GM23338 (cell line): Measurements from ENCODE around the gene ARHGEF19. TPM values are rescaled to one million over a fixed set of nuclear protein-coding genes. Genes with fewer than 3 reads are reported as not detected.

ENCODE experiments used
- ATAC-seq: fragments of 200-7000 bp; cut with Tn5 transposase; 3 replicates; pipeline ENCODE4 v1.9.1; 2020
- DNase-seq: peaks from one replicate; pipeline ENCODE4 v3.0.0-alpha.2; 2015; ENCODE audit warnings: low spot score
- H2AFZ ChIP-seq: fragments of 200-600 bp; sonication (generic); 2 replicates; pipeline ENCODE4 v1.8.0; 2016; ENCODE audit warnings: antibody characterized with exemption, mild to moderate bottlenecking, moderate library complexity
- H3F3A ChIP-seq: fragments of 200-600 bp; sonication (generic); replicated peaks from 2 replicates; pipeline ENCODE4 v1.8.0; 2017; ENCODE audit warnings: antibody characterized with exemption, mixed run types, low read depth
- H3K27ac ChIP-seq: fragments of 200-600 bp; sonication (generic); 2 replicates; pipeline ENCODE4 v1.6.1; 2016; ENCODE audit warnings: low read depth
- H3K27me3 ChIP-seq: fragments of 200-600 bp; sonication (generic); 2 replicates; pipeline ENCODE4 v1.8.0; 2016; ENCODE audit warnings: mild to moderate bottlenecking, mixed run types, moderate library complexity; ENCODE audit not compliant: insufficient read depth
- H3K36me3 ChIP-seq: fragments of 200-600 bp; sonication (generic); 2 replicates; pipeline ENCODE4 v1.8.0; 2016; ENCODE audit warnings: mild to moderate bottlenecking; ENCODE audit not compliant: insufficient read depth
- H3K4me1 ChIP-seq: fragments of 200-600 bp; sonication (generic); 2 replicates; pipeline ENCODE4 v1.8.0; 2016; ENCODE audit warnings: mild to moderate bottlenecking, moderate library complexity; ENCODE audit not compliant: insufficient read depth
- H3K4me2 ChIP-seq: fragments of 200-600 bp; sonication (generic); 2 replicates; pipeline ENCODE4 v1.7.1; 2017; ENCODE audit warnings: mixed run types
- H3K4me3 ChIP-seq: fragments of 200-600 bp; sonication (generic); 2 replicates; pipeline ENCODE4 v1.6.1; 2016; ENCODE audit warnings: mixed run types
- H3K79me2 ChIP-seq: fragments of 200-600 bp; sonication (generic); replicated peaks from 2 replicates; pipeline ENCODE4 v1.8.0; 2017; ENCODE audit warnings: mild to moderate bottlenecking; ENCODE audit not compliant: insufficient read depth
- H3K9me2 ChIP-seq: fragments of 200-600 bp; sonication (generic); 2 replicates; pipeline ENCODE4 v1.8.0; 2017; ENCODE audit not compliant: insufficient read depth
- H4K20me1 ChIP-seq: fragments of 200-600 bp; sonication (generic); replicated peaks from 2 replicates; pipeline ENCODE4 v1.8.0; 2017; ENCODE audit warnings: mild to moderate bottlenecking; ENCODE audit not compliant: insufficient read depth
- H3K27ac Mint-ChIP-seq: 2 replicates; pipeline ENCODE4 v1.8.0; 2020; ENCODE audit warnings: inconsistent platforms, mild to moderate bottlenecking, moderate library complexity, mixed read lengths
- H3K27me3 Mint-ChIP-seq: 3 replicates; pipeline ENCODE4 v1.8.0; 2022; ENCODE audit warnings: low read depth, mild to moderate bottlenecking, moderate library complexity, mixed read lengths, inconsistent platforms; ENCODE audit not compliant: insufficient read depth, poor library complexity
- H3K36me3 Mint-ChIP-seq: 3 replicates; pipeline ENCODE4 v1.8.0; 2021; ENCODE audit warnings: low read depth, mild to moderate bottlenecking, inconsistent platforms, moderate library complexity, mixed read lengths
- H3K4me1 Mint-ChIP-seq: 3 replicates; pipeline ENCODE4 v1.8.0; 2020; ENCODE audit warnings: mild to moderate bottlenecking, inconsistent platforms, mixed read lengths
- H3K4me3 Mint-ChIP-seq: 3 replicates; pipeline ENCODE4 v1.8.0; 2021; ENCODE audit warnings: moderate library complexity, mild to moderate bottlenecking, inconsistent platforms, mixed read lengths
- H3K9me3 Mint-ChIP-seq: 3 replicates; pipeline ENCODE4 v1.8.0; 2020; ENCODE audit warnings: moderate library complexity, mild to moderate bottlenecking, inconsistent platforms, mixed read lengths
- CREB1 ChIP-seq: fragments of 250-450 bp; sonication (Bioruptor Pico); IDR thresholded peaks from 2 replicates; pipeline ENCODE4 v1.5.0; 2020; ENCODE audit warnings: low read depth, mild to moderate bottlenecking, moderate library complexity
- CTCF ChIP-seq, 2 experiments: fragments of 200-600 bp in 1 of 2; sonication (generic) in 1 of 2; conservative IDR thresholded peaks; 2 replicates each; pipeline versions ENCODE4 v1.5.1 to v1.6.1; 2016 to 2017; ENCODE audit warnings: antibody characterized with exemption in 2 of 2, low read depth in 2 of 2, mild to moderate bottlenecking in 2 of 2, moderate library complexity in 1 of 2
- EZH2 ChIP-seq: fragments of 200-600 bp; sonication (generic); IDR thresholded peaks from one replicate; pipeline ENCODE4 v1.8.0; 2017; ENCODE audit warnings: antibody characterized with exemption, mild to moderate bottlenecking, low read depth; ENCODE audit not compliant: unreplicated experiment
- EZH2phosphoT487 ChIP-seq: fragments of 200-600 bp; sonication (generic); IDR thresholded peaks from one replicate; pipeline ENCODE4 v1.8.1; 2018; ENCODE audit warnings: antibody characterized with exemption; ENCODE audit not compliant: unreplicated experiment
- JUNB ChIP-seq: IDR thresholded peaks from one replicate; pipeline ENCODE4 v1.6.1; 2016; ENCODE audit warnings: antibody characterized with exemption; ENCODE audit not compliant: unreplicated experiment
- NANOG ChIP-seq: IDR thresholded peaks from 2 replicates; pipeline ENCODE4 v1.6.1; 2016; ENCODE audit warnings: antibody characterized with exemption, borderline replicate concordance
- POLR2AphosphoS5 ChIP-seq: IDR thresholded peaks from 2 replicates; pipeline ENCODE4 v1.6.1; 2016; ENCODE audit warnings: antibody characterized with exemption, low read depth
- REST ChIP-seq: IDR thresholded peaks from one replicate; pipeline ENCODE4 v1.6.1; 2018; ENCODE audit warnings: antibody characterized with exemption; ENCODE audit not compliant: unreplicated experiment
- STAT1 ChIP-seq: IDR thresholded peaks from one replicate; pipeline ENCODE4 v1.6.1; 2016; ENCODE audit warnings: antibody characterized with exemption; ENCODE audit not compliant: unreplicated experiment
- ZNF114 ChIP-seq: fragments of 250-450 bp; sonication (Bioruptor Pico); IDR thresholded peaks from 2 replicates; pipeline ENCODE4 v1.5.0; 2020; ENCODE audit warnings: mild to moderate bottlenecking, moderate library complexity
- ZNF331 ChIP-seq: fragments of 250-450 bp; sonication (Bioruptor Pico); IDR thresholded peaks from 2 replicates; pipeline ENCODE4 v1.5.0; 2020; ENCODE audit warnings: low read depth, mild to moderate bottlenecking, moderate library complexity
- polyA plus RNA-seq: library from polyadenylated mRNA; unstranded; fragments of >200 nt; fragmentation: Nextera tagmentation; extraction: Ambion mirVana; gene quantifications from 2 replicates; pipeline ENCODE4 v1.2.1, GENCODE V29; 2016
- total RNA-seq: library from RNA; depleted of rRNA; stranded (reverse); fragments of >200 nt; shearing (Covaris generic); gene quantifications from 2 replicates; pipeline ENCODE4 v1.2.3, GENCODE V29; 2014
- TF ChIP-seq, protein P1 (sequence below): fragments of 250-450 bp; sonication (Bioruptor Pico); IDR thresholded peaks from 2 replicates; pipeline ENCODE4 v1.5.0; 2020; ENCODE audit warnings: mild to moderate bottlenecking, moderate library complexity
- TF ChIP-seq, protein P2 (sequence below): IDR thresholded peaks from 2 replicates; pipeline ENCODE4 v1.6.1; 2016; ENCODE audit warnings: antibody characterized with exemption

Gene ARHGEF19
- total and polyA plus RNA-seq, 2 experiments from 2014 or later: 19.5 to 46.4 TPM

DNA sequence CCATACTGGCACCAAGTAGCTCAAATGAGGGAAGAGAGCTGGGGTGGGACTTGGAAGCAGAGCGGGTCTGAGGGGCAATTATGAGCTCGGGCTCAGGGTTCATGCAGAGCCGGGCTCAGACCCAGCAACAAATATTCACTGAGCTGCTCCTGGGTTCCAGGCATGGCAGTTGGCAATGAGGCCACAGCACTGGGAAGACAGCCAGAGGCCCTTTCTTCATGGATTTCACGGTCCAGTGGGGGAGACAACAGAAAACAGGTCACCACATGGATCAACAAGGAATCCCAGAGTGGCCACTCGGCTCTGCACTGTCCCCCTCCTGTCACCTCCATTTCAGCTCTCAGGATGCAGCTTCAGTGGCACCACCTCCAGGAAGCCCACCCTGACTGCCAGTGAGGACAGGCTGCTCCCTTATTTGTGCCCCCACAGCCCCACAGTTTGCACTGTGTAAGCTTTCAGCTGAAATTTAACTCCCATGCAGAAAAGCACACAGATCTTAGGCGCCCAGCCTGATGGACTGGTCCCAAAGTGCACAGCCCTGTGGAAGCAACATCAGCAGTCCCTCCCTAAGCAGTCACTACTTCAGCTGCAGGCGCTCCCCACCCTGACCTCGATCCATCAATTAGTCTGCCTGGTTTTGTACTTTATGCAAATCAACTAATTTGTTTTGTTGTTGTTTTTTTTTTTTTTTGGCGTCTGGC is 22.4 kb downstream of the ARHGEF19 start:
- no peaks in the 10 kb centered on the region; the same call in 1 of the 2 replicates for H3K4me1 ChIP-seq
- no peak overlapping the region for H3K4me3 ChIP-seq
- peaks cover 4% of the 10 kb centered on the region for H3K27me3 Mint-ChIP-seq
- no peak overlapping the region for H3K4me2 ChIP-seq
- H3K27ac Mint-ChIP-seq: no peak overlapping the region
- no peaks in the 10 kb centered on the region for H3K27me3 ChIP-seq
- H3K9me2 ChIP-seq: no peaks in the 10 kb centered on the region
- no peaks in the 10 kb centered on the region for H3K36me3 Mint-ChIP-seq
- no peaks in the 10 kb centered on the region for H3K9me3 Mint-ChIP-seq
- no peak overlapping the region for H3K27ac ChIP-seq
- no peaks in the 10 kb centered on the region for H3K36me3 ChIP-seq
- H3K4me3 Mint-ChIP-seq: no peak overlapping the region
- no peak for TF ChIP-seq CTCF (conservative IDR thresholded peaks at IDR 0.05; ENCODE audit: low read depth in 2 of 2)
- TF ChIP-seq CREB1: no peak
- no peak for TF ChIP-seq EZH2
- TF ChIP-seq REST: no peak
- TF ChIP-seq EZH2phosphoT487: no peak
- TF ChIP-seq STAT1: no peak
- TF ChIP-seq, protein P1, sequence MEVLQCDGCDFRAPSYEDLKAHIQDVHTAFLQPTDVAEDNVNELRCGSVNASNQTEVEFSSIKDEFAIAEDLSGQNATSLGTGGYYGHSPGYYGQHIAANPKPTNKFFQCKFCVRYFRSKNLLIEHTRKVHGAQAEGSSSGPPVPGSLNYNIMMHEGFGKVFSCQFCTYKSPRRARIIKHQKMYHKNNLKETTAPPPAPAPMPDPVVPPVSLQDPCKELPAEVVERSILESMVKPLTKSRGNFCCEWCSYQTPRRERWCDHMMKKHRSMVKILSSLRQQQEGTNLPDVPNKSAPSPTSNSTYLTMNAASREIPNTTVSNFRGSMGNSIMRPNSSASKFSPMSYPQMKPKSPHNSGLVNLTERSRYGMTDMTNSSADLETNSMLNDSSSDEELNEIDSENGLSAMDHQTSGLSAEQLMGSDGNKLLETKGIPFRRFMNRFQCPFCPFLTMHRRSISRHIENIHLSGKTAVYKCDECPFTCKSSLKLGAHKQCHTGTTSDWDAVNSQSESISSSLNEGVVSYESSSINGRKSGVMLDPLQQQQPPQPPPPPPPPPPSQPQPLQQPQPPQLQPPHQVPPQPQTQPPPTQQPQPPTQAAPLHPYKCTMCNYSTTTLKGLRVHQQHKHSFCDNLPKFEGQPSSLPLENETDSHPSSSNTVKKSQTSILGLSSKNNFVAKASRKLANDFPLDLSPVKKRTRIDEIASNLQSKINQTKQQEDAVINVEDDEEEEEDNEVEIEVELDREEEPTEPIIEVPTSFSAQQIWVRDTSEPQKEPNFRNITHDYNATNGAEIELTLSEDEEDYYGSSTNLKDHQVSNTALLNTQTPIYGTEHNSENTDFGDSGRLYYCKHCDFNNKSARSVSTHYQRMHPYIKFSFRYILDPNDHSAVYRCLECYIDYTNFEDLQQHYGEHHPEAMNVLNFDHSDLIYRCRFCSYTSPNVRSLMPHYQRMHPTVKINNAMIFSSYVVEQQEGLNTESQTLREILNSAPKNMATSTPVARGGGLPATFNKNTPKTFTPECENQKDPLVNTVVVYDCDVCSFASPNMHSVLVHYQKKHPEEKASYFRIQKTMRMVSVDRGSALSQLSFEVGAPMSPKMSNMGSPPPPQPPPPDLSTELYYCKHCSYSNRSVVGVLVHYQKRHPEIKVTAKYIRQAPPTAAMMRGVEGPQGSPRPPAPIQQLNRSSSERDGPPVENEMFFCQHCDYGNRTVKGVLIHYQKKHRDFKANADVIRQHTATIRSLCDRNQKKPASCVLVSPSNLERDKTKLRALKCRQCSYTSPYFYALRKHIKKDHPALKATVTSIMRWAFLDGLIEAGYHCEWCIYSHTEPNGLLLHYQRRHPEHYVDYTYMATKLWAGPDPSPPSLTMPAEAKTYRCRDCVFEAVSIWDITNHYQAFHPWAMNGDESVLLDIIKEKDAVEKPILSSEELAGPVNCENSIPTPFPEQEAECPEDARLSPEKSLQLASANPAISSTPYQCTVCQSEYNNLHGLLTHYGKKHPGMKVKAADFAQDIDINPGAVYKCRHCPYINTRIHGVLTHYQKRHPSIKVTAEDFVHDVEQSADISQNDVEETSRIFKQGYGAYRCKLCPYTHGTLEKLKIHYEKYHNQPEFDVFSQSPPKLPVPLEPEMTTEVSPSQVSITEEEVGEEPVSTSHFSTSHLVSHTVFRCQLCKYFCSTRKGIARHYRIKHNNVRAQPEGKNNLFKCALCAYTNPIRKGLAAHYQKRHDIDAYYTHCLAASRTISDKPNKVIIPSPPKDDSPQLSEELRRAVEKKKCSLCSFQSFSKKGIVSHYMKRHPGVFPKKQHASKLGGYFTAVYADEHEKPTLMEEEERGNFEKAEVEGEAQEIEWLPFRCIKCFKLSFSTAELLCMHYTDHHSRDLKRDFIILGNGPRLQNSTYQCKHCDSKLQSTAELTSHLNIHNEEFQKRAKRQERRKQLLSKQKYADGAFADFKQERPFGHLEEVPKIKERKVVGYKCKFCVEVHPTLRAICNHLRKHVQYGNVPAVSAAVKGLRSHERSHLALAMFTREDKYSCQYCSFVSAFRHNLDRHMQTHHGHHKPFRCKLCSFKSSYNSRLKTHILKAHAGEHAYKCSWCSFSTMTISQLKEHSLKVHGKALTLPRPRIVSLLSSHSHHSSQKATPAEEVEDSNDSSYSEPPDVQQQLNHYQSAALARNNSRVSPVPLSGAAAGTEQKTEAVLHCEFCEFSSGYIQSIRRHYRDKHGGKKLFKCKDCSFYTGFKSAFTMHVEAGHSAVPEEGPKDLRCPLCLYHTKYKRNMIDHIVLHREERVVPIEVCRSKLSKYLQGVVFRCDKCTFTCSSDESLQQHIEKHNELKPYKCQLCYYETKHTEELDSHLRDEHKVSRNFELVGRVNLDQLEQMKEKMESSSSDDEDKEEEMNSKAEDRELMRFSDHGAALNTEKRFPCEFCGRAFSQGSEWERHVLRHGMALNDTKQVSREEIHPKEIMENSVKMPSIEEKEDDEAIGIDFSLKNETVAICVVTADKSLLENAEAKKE: no peak
- no peak for TF ChIP-seq POLR2AphosphoS5
- no peak for TF ChIP-seq ZNF114 (CRISPR knock-in tag)
- TF ChIP-seq ZNF331 (CRISPR knock-in tag): no peak
- TF ChIP-seq, protein P2, sequence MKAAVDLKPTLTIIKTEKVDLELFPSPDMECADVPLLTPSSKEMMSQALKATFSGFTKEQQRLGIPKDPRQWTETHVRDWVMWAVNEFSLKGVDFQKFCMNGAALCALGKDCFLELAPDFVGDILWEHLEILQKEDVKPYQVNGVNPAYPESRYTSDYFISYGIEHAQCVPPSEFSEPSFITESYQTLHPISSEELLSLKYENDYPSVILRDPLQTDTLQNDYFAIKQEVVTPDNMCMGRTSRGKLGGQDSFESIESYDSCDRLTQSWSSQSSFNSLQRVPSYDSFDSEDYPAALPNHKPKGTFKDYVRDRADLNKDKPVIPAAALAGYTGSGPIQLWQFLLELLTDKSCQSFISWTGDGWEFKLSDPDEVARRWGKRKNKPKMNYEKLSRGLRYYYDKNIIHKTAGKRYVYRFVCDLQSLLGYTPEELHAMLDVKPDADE: no peak
- no peak for TF ChIP-seq NANOG
- TF ChIP-seq JUNB: no peak
- H2AFZ ChIP-seq: no peak overlapping the region
- ATAC-seq: no peak
- H3K4me1 Mint-ChIP-seq: no peaks in the 10 kb centered on the region; the same call in 2 of the 3 replicates
- H4K20me1 ChIP-seq: no peaks in the 10 kb centered on the region
- H3K79me2 ChIP-seq: no peaks in the 10 kb centered on the region
- H3F3A ChIP-seq: no peaks in the 10 kb centered on the region
- DNase-seq: no peak
